HG03469 (cell line): ENCODE results near the gene NRAS.

Source experiments
- ATAC-seq: cut with Tn5 transposase; IDR thresholded peaks from one replicate; pipeline ENCODE4 v1.9.1; 2021; ENCODE audit warnings: mild to moderate bottlenecking, moderate library complexity, moderate number of reproducible peaks; ENCODE audit not compliant: unreplicated experiment

The NRAS gene

DNA sequence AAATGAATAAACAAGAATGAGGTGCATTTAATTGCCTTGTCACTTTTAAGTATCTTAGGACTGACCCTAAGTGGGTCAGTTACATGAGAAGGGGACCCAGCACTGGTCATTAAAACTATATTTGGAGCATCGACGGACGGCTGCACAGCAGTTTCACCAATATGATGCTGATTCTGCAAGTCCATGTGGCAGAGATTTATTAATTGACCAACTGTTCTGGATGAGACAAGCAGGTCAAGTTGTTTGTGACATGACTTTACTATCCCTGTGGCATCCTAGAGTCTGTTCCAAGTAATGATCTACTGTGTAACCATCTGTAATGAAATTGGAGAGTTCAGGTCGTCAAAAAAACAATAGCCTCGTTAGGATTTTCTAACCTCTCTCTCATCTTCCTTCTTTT is 30.7 kb downstream of the NRAS start:
- no peak for ATAC-seq

DNA sequence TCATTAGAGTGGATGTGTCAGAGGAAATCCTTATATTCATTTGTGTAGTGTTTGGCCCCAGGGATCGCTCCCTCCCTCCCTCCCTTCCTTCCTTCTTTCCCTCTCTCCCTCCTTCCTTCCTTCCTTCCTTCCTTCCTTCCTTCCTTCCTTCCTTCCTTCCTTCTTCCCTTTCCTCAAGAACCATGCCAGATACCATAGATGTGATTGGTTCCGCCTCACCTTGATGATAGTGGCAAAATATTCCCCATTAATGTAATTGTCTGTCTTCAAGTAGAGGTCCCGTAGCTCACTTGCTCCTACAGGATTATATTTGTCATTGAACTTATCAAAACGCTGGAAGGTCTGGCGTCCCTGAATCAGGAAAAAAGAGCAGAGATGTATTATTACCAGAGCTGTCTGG is 38.9 kb downstream of the NRAS start:
- no peak for ATAC-seq

GRCh38 chr1:114676115-114676514 is 40.5 kb downstream of the NRAS start:
- ATAC-seq, result no peak

DNA sequence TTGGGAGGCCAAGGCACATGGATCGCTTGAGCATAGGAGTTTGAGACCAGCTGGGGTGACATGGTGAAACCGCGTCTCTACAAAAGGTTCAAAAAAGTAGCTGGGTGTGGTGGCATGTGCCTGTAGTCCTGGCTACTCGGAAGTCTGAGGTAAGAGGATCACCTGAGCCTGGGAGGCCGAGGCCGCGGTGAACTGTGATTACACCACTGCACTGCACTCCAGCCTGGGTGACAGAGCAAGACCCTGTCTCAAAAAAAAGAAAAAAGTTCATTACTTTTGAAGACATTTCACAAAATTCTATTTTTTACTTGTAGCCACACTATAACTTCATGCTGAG is 44.7 kb downstream of the NRAS start:
- ATAC-seq, result no peak

GRCh38 chr1:114671011-114671938 is 45.3 kb downstream of the NRAS start:
- no peak for ATAC-seq

DNA sequence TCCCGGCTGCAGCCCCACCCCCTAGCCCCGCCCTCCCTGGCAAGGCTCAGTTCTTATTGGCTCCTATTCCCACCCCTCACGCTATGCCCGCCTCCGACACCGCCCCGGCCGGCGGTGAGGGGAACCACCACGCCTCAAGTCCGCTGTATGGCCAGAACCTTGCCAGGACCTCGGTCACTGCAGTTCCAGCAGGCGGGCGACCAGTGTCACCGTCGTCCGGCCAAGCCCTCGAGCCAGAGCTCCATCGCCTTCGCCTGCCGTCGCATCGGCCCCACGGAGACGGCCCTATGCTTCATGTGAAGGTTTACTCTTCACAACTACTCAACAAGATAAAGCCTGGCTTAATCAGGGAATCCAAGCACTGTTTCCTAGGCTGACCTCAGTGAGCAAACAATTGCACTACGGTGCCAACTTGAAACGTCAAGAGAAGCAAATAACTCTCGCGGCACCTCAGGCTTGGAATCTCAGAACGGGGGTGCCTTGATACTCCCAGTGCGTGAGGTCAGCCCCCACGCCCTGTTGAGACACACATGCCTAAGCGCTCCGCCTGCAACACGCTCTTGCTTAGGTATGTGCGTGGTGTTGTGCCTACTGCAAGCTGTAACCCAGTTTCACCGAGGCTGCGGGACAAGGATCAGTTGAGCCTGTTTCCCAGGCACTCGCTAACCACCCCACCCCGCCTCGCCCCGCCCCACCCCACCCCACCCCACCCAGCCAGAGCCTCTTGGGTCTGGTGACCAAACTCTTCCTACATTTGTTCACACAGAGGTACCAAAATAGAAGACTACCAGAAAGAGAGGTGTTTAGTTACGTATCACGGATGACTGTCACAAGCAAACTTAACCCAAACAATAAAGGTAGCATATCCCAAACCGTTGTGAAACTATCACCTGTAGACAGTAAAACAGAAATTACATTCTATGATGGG is 46.2 kb downstream of the NRAS start:
- peak; percentile 90 for ATAC-seq

- ATAC-seq, result peak; percentile 37
Measured at GRCh38 chr1:114669562-114670082, 46.9 kb downstream of the NRAS start, which contains the start of gene DENND2C. TSS of gene DENND2C (minus strand) at chr1:114670049. CDS start at chr1:114625984, 44,065 bp downstream.

GRCh38 chr1:114668784-114669561 is 47.6 kb downstream of the NRAS start:
- ATAC-seq, result no peak

DNA sequence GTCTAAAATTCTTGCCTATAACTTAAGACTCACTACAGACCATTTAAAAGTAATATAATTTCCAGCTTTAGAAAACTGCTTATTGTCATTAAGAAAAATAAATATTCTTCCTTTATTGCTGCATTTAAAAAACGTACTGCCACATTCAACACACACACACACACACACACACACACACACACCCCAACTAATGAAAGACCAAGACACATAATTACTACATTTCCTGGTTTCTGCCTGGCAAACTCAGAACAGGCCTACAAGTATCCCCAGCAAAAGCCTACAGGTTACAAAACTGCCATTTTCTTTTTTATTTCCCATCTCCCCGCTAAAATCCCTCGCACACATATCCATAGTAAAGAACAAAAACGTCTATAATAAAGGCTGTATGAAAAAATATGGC is 48.2 kb downstream of the NRAS start:
- no peak for ATAC-seq

DNA sequence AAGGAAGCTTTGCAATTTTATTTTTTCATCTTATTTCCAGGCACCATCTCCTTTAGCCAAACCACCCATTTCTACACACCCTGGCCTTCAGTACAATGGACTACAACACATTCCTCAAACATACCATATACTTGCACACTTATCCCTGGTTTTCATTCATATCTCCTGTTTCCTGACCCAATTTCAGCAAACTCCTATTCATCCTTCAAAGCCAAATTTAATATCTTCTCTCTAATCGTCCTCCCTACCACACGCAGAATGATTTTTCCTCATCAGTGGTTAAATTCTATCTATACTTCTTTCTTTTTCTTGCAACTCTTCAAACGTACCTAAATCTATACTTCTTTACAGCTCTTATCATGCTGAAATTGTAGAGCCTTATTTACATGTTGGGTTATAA is 49.6 kb downstream of the NRAS start:
- ATAC-seq, result no peak

DNA sequence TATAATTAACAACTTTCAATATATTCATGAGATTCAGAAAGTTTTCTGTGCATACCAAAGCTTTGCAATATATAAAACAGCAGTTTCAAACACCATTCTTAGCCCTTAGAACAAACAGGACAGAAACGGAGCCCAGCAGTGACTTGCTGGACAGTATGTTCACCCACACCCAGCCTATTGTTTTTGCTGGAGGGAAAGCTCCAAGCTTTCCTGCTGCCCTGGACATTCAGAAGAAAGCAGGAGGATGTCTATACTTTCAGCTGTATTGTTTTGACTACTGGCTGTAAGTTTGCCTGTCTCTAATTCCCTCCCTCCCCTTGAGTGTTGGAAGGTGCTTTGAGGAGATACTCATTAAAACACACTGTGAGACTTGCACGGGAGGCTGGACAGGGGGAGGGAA is 56.3 kb downstream of the NRAS start:
- ATAC-seq, result no peak
